ENCODE data around the gene CCDC88C. TPM values are rescaled to one million over a fixed set of nuclear protein-coding genes. Genes with fewer than 3 reads are reported as not detected.

Gene CCDC88C
- total RNA-seq, 4 donors from 2014 or later: 3.2 to 32.7 (median 11.0) TPM

DNA sequence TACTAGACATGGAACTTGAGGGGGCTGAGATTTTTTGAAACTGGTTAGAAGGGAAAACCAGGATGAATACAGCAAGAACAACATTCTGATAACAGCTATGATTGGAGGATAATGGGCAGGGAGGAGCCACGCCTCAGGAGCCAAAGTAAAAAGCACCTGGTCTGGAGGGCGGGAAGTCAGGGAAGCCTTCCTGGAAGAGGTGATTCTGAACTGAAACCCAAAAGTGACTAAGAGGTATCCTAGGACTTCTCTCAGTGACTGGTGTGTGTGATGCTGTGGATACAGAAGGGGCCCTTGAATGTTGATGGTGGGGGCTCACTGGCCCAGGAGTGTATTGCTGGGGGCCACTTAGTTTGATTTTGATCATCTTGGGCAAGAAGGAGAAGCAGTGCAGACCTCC, 154.3 kb downstream of the CCDC88C start:
- Histone ChIP-seq H3K27me3 (no peaks in the 10 kb centered on the region), H3K4me1 (no peaks in the 10 kb centered on the region), H3K9me3 (no peaks in the 10 kb centered on the region), H3K27ac (no peak overlapping the region), H3K4me3 (no peak overlapping the region), H3K36me3 (no peaks in the 10 kb centered on the region)
- intact Hi-C loops (cut with DNase I; ENCODE audit: low total_unique reads): no loop called here
- TF ChIP-seq, protein P1, sequence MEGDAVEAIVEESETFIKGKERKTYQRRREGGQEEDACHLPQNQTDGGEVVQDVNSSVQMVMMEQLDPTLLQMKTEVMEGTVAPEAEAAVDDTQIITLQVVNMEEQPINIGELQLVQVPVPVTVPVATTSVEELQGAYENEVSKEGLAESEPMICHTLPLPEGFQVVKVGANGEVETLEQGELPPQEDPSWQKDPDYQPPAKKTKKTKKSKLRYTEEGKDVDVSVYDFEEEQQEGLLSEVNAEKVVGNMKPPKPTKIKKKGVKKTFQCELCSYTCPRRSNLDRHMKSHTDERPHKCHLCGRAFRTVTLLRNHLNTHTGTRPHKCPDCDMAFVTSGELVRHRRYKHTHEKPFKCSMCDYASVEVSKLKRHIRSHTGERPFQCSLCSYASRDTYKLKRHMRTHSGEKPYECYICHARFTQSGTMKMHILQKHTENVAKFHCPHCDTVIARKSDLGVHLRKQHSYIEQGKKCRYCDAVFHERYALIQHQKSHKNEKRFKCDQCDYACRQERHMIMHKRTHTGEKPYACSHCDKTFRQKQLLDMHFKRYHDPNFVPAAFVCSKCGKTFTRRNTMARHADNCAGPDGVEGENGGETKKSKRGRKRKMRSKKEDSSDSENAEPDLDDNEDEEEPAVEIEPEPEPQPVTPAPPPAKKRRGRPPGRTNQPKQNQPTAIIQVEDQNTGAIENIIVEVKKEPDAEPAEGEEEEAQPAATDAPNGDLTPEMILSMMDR (IDR thresholded peaks at IDR 0.05): no peak
- no peak for TF ChIP-seq POLR2A (IDR thresholded peaks at IDR 0.05)
- DNase-seq: no peak

DNA sequence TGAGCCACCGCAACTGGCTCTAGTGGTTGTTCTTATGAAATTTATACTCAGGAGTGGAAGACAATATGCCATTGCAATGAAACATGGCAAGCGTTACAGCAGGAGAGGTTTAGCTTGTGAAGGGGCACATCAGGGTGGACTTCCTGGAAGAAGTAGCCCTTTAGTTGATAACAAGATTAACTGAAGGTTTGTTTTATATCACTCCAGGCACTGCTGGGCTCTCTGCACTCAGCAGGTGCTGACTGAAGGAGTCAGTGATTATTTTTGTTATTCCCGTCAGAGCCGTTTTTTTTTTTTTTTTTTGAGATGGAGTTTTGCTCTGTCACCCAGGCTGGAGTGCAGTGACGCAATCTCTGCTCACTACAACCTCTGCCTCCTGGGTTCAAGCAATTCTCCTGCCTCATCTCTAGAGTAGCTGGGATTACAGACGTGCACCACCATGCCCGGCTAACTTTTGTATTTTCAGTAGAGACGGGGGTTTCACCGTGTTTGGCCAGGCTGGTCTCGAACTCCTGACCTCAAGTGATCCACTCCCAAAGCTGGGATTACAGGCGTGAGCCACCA, 155.6 kb downstream of the CCDC88C start:
- Histone ChIP-seq H3K4me1 (no peaks in the 10 kb centered on the region), H3K27ac (no peak overlapping the region), H3K9me3 (no peaks in the 10 kb centered on the region), H3K36me3 (no peaks in the 10 kb centered on the region), H3K27me3 (no peaks in the 10 kb centered on the region), H3K4me3 (no peak overlapping the region)
- DNase-seq: no peak
- TF ChIP-seq, protein P1 (IDR thresholded peaks at IDR 0.05): no peak
- no peak for TF ChIP-seq POLR2A (IDR thresholded peaks at IDR 0.05)
- intact Hi-C loops (cut with DNase I; ENCODE audit: low total_unique reads): no loop called here

DNA sequence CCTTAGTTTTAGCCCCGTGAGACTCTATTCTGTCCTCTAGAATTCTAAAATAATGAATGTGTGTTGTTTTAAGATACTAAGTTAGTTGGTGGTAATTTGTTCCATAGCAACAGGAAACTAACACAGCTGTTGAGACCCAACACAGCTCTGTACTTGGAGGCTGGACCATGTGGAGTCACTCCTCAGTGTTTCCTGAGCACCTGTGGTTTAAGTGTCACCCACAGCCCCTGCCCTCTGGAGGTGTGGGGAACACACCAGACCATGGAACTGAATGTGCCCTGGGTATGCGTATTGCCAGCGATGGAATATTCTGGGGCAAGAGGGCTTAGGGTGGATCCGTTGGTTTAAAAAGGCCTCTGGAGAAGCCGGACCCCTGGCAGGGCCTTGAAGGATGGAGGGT, 156.5 kb downstream of the CCDC88C start:
- TF ChIP-seq POLR2A (IDR thresholded peaks at IDR 0.05): no peak
- TF ChIP-seq, protein P1 (IDR thresholded peaks at IDR 0.05): no peak
- H3K4me1 ChIP-seq: no peaks in the 10 kb centered on the region
- no peaks in the 10 kb centered on the region for H3K27me3 ChIP-seq
- no peak overlapping the region for H3K27ac ChIP-seq
- H3K4me3 ChIP-seq: no peak overlapping the region
- DNase-seq: no peak
- intact Hi-C loops (cut with DNase I; ENCODE audit: low total_unique reads): no loop called here
- H3K36me3 ChIP-seq: no peaks in the 10 kb centered on the region
- H3K9me3 ChIP-seq: no peaks in the 10 kb centered on the region

DNA sequence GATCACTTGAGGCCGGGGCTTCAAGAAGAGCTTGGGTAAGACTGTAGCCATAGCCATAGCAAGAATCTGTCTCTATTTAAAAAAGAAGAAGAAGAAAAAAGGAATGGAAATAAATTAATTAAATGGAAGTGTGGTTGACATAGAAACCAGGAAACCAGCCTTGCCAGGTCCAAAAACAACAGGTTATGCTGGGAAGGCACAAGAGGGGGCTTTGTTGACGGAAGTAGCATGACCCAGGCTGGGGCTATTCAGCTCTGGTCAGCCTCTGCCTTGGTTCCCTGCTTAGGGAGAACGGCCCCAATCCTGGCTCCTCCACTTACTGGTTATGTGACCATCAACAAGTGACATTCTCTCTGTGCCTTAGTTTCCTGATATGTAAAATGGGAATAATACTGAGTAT, 158.7 kb downstream of the CCDC88C start:
- Histone ChIP-seq H3K36me3 (no peaks in the 10 kb centered on the region), H3K27me3 (no peaks in the 10 kb centered on the region), H3K9me3 (no peaks in the 10 kb centered on the region), H3K27ac (no peak overlapping the region), H3K4me1 (peaks cover 0 to 2% of the 10 kb centered on the region in 2 donors), H3K4me3 (no peak overlapping the region)
- TF ChIP-seq, protein P1 (IDR thresholded peaks at IDR 0.05): no peak
- no peak for TF ChIP-seq POLR2A (IDR thresholded peaks at IDR 0.05)
- DNase-seq: no peak
- intact Hi-C loops (cut with DNase I; ENCODE audit: low total_unique reads): no loop called here

DNA sequence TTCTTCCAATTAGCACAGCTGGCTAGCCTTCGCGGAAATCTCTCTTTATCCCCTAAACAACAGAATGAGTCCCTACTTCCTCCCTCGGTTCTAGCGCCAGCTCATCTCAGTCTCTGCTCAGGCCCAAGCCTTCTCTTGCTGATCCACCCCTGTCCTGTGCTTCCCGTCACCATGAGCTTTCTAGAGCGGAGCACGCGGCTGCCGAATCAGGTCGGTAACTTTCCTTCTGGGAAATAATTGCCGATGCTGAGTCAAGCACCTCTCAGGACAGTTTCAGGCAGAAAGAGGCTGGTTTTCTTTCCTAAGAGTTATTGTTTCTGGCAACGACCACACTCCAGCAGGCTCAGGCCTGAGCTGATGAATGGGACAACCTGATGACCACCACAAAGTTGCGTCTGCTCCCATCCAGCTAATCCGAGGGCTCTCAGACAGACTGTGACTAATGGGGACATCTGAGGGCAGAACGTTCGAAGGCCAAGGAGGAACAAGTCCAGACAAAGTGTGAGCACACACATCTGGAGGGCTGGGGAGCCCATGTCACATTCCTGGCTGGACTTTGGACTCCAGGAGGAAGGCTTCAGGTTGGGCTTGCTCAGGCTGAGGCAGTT, 159.5 kb downstream of the CCDC88C start:
- DNase-seq: peak; percentile 43 to 56
- Histone ChIP-seq H3K27ac (peak overlapping the region in 1 of 2 donors; percentile 35), H3K27me3 (no peaks in the 10 kb centered on the region), H3K4me3 (no peak overlapping the region), H3K9me3 (no peaks in the 10 kb centered on the region), H3K36me3 (no peaks in the 10 kb centered on the region), H3K4me1 (peaks cover 0 to 7% of the 10 kb centered on the region in 2 donors)
- intact Hi-C loops (cut with DNase I; ENCODE audit: low total_unique reads): no loop called here
- TF ChIP-seq, protein P1 (IDR thresholded peaks at IDR 0.05): no peak
- no peak for TF ChIP-seq POLR2A (IDR thresholded peaks at IDR 0.05)
